SK-N-SH (cell line): ENCODE data around the gene IGDCC3.

ENCODE experiments used
- EP300 ChIP-seq, 2 experiments: IDR thresholded peaks; 2 replicates each; pipeline versions ENCODE4 v1.4.0 to v1.6.1; 2012; ENCODE audit warnings: borderline replicate concordance in 1 of 2, low read depth in 1 of 2, low read length in 1 of 2
- FOXM1 ChIP-seq: IDR thresholded peaks from 2 replicates; pipeline ENCODE4 v1.4.0; 2012; ENCODE audit warnings: low read depth, mild to moderate bottlenecking
- POLR2AphosphoS5 ChIP-seq: IDR thresholded peaks from 2 replicates; pipeline ENCODE4 v1.6.1; 2012; ENCODE audit warnings: low read depth, low read length
- RCOR1 ChIP-seq: fragments of 150-350 bp; IDR thresholded peaks from 2 replicates; pipeline ENCODE4 v1.6.1; 2017; ENCODE audit warnings: antibody characterized with exemption, low read length
- RFX5 ChIP-seq: IDR thresholded peaks from 2 replicates; pipeline ENCODE4 v1.6.1; 2012; ENCODE audit warnings: mild to moderate bottlenecking, improper control_type of control experiment, low read length
- SIN3A ChIP-seq: IDR thresholded peaks from 2 replicates; pipeline ENCODE4 v1.6.1; 2012; ENCODE audit warnings: low read depth, mild to moderate bottlenecking, low read length, moderate library complexity, borderline replicate concordance
- TF ChIP-seq, protein P1 (sequence below): fragments of 200-600 bp; sonication (generic); IDR thresholded peaks from 2 replicates; pipeline ENCODE4 v1.6.1; 2017; ENCODE audit warnings: antibody characterized with exemption, mild to moderate bottlenecking, moderate library complexity
- TF ChIP-seq, protein P2 (sequence below): IDR thresholded peaks from 2 replicates; pipeline ENCODE4 v1.6.1; 2012; ENCODE audit warnings: mild to moderate bottlenecking, low read depth, low read length, moderate library complexity
- TF ChIP-seq, protein P3 (sequence below): fragments of 150-350 bp; IDR thresholded peaks from 2 replicates; pipeline ENCODE4 v1.6.1; 2017; ENCODE audit warnings: antibody characterized with exemption, low read length, low read depth, borderline replicate concordance

DNA sequence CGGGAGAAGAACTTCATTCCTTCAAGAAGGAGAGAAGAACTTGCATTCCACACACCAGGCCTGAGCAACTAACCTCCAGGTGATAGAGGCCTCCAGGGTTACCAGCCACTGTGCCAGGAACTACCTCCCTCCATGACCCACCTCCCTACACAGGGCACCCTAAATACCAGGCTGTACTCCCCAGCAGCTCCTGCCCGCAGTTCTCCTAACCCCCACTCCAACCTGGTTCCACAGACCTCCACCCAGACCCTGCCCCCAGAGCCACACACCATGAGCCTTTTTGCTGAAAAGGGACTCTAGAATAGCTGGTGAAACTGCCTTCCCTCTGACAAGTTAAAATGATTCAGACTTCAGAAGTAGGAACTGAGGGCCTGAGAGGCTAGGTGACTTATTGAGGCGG, 8.2 kb downstream of the IGDCC3 start:
- TF ChIP-seq, protein P1, sequence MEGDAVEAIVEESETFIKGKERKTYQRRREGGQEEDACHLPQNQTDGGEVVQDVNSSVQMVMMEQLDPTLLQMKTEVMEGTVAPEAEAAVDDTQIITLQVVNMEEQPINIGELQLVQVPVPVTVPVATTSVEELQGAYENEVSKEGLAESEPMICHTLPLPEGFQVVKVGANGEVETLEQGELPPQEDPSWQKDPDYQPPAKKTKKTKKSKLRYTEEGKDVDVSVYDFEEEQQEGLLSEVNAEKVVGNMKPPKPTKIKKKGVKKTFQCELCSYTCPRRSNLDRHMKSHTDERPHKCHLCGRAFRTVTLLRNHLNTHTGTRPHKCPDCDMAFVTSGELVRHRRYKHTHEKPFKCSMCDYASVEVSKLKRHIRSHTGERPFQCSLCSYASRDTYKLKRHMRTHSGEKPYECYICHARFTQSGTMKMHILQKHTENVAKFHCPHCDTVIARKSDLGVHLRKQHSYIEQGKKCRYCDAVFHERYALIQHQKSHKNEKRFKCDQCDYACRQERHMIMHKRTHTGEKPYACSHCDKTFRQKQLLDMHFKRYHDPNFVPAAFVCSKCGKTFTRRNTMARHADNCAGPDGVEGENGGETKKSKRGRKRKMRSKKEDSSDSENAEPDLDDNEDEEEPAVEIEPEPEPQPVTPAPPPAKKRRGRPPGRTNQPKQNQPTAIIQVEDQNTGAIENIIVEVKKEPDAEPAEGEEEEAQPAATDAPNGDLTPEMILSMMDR = no peak
- TF ChIP-seq FOXM1 (no peak), EP300 (IDR thresholded peaks at IDR 0.05; ENCODE audit: borderline replicate concordance in 1 of 2, low read depth in 1 of 2, low read length in 1 of 2) (no peak), RCOR1 (no peak), POLR2AphosphoS5 (no peak), RFX5 (no peak), SIN3A (no peak)
- TF ChIP-seq, protein P2, sequence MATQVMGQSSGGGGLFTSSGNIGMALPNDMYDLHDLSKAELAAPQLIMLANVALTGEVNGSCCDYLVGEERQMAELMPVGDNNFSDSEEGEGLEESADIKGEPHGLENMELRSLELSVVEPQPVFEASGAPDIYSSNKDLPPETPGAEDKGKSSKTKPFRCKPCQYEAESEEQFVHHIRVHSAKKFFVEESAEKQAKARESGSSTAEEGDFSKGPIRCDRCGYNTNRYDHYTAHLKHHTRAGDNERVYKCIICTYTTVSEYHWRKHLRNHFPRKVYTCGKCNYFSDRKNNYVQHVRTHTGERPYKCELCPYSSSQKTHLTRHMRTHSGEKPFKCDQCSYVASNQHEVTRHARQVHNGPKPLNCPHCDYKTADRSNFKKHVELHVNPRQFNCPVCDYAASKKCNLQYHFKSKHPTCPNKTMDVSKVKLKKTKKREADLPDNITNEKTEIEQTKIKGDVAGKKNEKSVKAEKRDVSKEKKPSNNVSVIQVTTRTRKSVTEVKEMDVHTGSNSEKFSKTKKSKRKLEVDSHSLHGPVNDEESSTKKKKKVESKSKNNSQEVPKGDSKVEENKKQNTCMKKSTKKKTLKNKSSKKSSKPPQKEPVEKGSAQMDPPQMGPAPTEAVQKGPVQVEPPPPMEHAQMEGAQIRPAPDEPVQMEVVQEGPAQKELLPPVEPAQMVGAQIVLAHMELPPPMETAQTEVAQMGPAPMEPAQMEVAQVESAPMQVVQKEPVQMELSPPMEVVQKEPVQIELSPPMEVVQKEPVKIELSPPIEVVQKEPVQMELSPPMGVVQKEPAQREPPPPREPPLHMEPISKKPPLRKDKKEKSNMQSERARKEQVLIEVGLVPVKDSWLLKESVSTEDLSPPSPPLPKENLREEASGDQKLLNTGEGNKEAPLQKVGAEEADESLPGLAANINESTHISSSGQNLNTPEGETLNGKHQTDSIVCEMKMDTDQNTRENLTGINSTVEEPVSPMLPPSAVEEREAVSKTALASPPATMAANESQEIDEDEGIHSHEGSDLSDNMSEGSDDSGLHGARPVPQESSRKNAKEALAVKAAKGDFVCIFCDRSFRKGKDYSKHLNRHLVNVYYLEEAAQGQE = no peak
- TF ChIP-seq, protein P3, sequence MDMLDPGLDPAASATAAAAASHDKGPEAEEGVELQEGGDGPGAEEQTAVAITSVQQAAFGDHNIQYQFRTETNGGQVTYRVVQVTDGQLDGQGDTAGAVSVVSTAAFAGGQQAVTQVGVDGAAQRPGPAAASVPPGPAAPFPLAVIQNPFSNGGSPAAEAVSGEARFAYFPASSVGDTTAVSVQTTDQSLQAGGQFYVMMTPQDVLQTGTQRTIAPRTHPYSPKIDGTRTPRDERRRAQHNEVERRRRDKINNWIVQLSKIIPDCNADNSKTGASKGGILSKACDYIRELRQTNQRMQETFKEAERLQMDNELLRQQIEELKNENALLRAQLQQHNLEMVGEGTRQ = no peak
